ENCODE data around the gene NEK9. TPM values are rescaled to one million over a fixed set of nuclear protein-coding genes. Genes with fewer than 3 reads are reported as not detected.
"Not testable (repeated sequence)": the region's sequence is repeated elsewhere in the genome, so short reads cannot be mapped to it uniquely, and the experiment has no call there.

Gene NEK9
- total RNA-seq, 1 donor from 2014 or later: 43.5 TPM

- Histone ChIP-seq H3K27me3 (ENCODE audit: control insufficient read depth, insufficient read depth, low read length) (no peaks in the 10 kb centered on the region), H3K36me3 (ENCODE audit: control insufficient read depth, insufficient read depth, low read length) (no peaks in the 10 kb centered on the region), H3K4me3 (ENCODE audit: low read depth, low read length) (peak overlapping the region; percentile 45)
- no peak for TF ChIP-seq CTCF (IDR thresholded peaks at IDR 0.05; ENCODE audit: insufficient read depth, low read length, poor library complexity, severe bottlenecking)
- no peak for DNase-seq (ENCODE audit: low read depth)
Measured at GRCh38 chr14:75068294-75069120, 58.3 kb downstream of the NEK9 start.

GRCh38 chr14:75067765-75068164 is 59.1 kb downstream of the NEK9 start:
- H3K4me3 ChIP-seq (ENCODE audit: low read depth, low read length); H3K27me3 ChIP-seq (ENCODE audit: control insufficient read depth, insufficient read depth, low read length); DNase-seq (ENCODE audit: low read depth); H3K36me3 ChIP-seq (ENCODE audit: control insufficient read depth, insufficient read depth, low read length): not testable (repeated sequence)

GRCh38 chr14:75067212-75067611 is 59.6 kb downstream of the NEK9 start:
- DNase-seq (ENCODE audit: low read depth): no peak
- Histone ChIP-seq H3K4me3 (ENCODE audit: low read depth, low read length) (no peak overlapping the region), H3K27me3 (ENCODE audit: control insufficient read depth, insufficient read depth, low read length) (no peaks in the 10 kb centered on the region), H3K36me3 (ENCODE audit: control insufficient read depth, insufficient read depth, low read length) (no peaks in the 10 kb centered on the region)
- TF ChIP-seq CTCF (IDR thresholded peaks at IDR 0.05; ENCODE audit: insufficient read depth, low read length, poor library complexity, severe bottlenecking): no peak

DNA sequence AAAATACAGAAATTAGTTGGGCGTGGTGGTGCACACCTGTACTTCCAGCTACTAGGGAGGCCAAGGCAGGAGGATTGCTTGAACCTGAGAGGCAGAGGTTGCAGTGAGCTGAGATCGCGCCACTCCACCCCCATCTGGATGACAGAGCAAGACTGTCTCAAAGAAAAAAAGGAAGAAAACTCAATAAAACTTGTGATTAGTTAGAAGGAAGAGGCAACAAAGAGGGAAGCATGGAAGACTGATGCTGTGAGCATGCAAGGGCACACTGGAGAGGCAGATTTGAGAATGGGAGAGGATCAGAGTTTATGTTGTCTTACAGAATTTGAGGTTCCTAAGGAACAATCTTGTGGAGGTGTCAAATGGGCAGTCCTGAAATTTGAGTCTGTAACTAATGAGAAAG is 60.2 kb downstream of the NEK9 start:
- H3K36me3 ChIP-seq (ENCODE audit: control insufficient read depth, insufficient read depth, low read length): no peaks in the 10 kb centered on the region
- TF ChIP-seq CTCF (IDR thresholded peaks at IDR 0.05; ENCODE audit: insufficient read depth, low read length, poor library complexity, severe bottlenecking): no peak
- DNase-seq (ENCODE audit: low read depth): no peak

GRCh38 chr14:75064205-75064567 is 62.7 kb downstream of the NEK9 start:
- no peaks in the 10 kb centered on the region for H3K27me3 ChIP-seq (ENCODE audit: control insufficient read depth, insufficient read depth, low read length)
- DNase-seq (ENCODE audit: low read depth): no peak
- TF ChIP-seq CTCF (IDR thresholded peaks at IDR 0.05; ENCODE audit: insufficient read depth, low read length, poor library complexity, severe bottlenecking): no peak

More for the DNA sequence above, 60.2 kb downstream of the NEK9 start:
- no peak overlapping the region for H3K4me3 ChIP-seq (ENCODE audit: low read depth, low read length)
- no peaks in the 10 kb centered on the region for H3K27me3 ChIP-seq (ENCODE audit: control insufficient read depth, insufficient read depth, low read length)

DNA sequence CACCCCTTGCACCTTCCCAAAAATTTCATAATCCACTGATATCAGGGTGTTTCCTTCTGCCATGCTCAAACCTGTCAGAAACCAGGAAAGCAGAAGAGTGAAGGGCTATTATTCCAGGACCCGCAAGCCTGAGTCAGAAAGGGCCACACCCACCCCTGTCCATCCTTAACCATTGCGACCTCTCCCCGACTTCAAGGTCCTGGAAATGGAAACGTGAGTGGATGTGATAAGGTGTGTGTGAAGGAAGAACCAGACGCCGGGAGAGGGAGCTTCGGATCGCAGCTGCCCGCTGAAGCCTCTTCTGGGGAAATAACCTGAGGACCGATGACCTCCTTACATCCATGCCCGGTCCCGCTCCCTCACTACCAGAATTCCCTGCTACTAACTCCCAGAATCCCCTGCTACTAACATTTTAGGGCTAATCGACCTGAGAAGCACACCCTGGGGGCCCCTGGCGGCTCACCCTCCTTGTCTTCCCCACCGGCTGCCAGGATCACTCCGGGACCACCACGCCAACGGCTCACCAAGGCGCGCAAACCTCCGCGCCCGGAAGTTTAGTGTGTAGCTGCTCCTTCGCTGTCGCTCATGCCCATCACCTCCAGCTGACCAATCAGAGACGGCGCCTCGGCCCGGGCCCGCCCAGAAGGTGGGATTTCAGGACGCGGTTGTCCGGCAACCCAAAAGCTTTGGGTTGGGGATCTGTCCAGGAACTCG is 63.2 kb downstream of the NEK9 start, which contains the start of gene ACYP1:
TSS of gene ACYP1 (minus strand) at position 534 of the 714 bp plus-strand sequence. CDS start at position 63, 471 bp downstream.
- H3K4me3 ChIP-seq (ENCODE audit: low read depth, low read length): peak within 1 kb of the TSS; percentile 70
- no peak for DNase-seq (ENCODE audit: low read depth)
- TF ChIP-seq CTCF (IDR thresholded peaks at IDR 0.05; ENCODE audit: insufficient read depth, low read length, poor library complexity, severe bottlenecking): no peak
- H3K36me3 ChIP-seq (ENCODE audit: control insufficient read depth, insufficient read depth, low read length): no peaks in the 10 kb centered on the region
- H3K27me3 ChIP-seq (ENCODE audit: control insufficient read depth, insufficient read depth, low read length): no peaks in the 10 kb centered on the region

More at GRCh38 chr14:75064205-75064567, 62.7 kb downstream of the NEK9 start:
- Histone ChIP-seq H3K36me3 (ENCODE audit: control insufficient read depth, insufficient read depth, low read length) (no peaks in the 10 kb centered on the region), H3K4me3 (ENCODE audit: low read depth, low read length) (peak overlapping the region; percentile 70)

Measured in kidney epithelial cell (primary cell).